ELF-1 (cell line): Measurements from ENCODE around the gene TPPP3.
A peak's percentile ranks its signal among the peaks of the same experiment; 100 is the strongest.
"Not testable (repeated sequence)": the region's sequence is repeated elsewhere in the genome, so short reads cannot be mapped to it uniquely, and the experiment has no call there.

Experiments used
- DNase-seq: peaks from one replicate; pipeline ENCODE4 v3.0.0-alpha.2; 2016; ENCODE audit warnings: low read depth, low spot score

TPPP3 gene

DNA sequence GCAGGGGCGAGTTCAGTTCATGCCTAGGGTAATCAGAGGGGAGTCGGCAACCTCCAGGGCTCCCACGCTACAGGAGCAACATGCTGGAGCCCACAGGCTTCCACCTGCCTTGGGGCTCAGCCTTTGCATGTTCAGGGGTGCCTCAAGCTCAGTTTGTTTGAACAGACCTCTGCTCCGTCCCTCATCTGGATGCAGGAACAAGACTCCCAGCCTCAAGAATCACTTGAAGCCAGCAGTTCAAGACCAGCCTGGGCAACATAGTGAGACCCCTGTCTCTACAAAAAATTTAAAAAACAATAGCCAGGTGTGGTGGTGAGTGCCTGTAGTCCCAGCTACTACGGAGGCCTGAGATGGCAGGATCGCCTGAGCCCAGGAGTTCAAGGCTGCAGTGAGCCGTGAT, 32.7 kb upstream of the TPPP3 start:
- DNase-seq, result no peak

DNA sequence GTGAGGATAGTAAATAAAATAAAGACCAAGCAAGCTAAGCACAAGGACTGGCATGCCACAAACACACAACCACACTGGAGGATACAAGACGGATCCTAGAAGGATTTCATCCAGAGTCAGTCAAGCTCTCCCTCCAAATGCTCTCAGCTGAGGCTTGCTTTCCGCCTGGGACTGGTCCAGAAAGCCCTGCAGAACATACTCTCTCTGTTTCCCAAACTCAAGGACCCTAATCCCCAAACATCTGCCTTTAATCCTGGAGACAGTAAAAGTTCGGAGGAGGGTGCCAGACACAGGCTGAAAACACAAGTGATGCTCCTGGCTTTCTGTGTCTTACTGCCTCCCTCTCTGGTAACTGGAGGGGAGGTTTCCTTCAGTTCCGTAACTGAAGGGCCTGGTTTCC, 32.3 kb upstream of the TPPP3 start:
- DNase-seq, result peak; percentile 23

DNA sequence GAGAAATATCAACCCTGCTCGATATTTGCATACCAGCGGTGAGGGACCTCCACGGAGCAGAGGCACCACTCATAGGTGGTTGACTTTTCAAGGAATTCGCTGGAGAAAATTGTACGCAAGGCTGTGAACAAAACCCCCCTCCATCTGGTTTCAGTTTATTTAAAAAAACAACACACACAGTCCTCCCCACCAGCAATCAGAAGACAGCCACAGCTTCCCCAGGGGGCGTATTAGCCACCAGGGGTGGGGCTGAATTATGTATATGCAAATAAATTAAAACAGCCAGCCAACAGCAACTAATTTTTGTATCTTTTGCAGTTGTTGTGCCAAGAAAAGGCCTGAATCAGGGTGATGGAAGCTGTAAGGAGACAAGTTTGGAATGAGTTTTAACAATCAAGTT, 31.8 kb upstream of the TPPP3 start:
- DNase-seq, result no peak

DNA sequence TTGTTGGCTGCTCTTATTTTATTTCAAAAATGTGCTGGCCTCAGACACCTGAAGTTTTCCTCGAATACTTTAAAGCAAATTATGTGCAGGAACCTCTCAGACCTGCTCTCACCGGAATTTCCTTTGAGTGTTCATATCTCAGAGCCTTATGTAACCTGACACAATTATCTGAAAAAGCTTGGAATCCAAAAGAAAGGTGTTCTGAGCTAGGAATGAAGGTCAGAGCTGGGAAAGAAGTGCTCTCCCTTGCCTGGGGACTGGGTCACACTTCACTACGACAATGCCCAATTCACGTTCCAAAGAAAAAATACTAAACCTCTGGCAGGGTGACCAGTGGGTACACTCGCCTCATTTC, 30.9 kb upstream of the TPPP3 start:
- no peak for DNase-seq

DNA sequence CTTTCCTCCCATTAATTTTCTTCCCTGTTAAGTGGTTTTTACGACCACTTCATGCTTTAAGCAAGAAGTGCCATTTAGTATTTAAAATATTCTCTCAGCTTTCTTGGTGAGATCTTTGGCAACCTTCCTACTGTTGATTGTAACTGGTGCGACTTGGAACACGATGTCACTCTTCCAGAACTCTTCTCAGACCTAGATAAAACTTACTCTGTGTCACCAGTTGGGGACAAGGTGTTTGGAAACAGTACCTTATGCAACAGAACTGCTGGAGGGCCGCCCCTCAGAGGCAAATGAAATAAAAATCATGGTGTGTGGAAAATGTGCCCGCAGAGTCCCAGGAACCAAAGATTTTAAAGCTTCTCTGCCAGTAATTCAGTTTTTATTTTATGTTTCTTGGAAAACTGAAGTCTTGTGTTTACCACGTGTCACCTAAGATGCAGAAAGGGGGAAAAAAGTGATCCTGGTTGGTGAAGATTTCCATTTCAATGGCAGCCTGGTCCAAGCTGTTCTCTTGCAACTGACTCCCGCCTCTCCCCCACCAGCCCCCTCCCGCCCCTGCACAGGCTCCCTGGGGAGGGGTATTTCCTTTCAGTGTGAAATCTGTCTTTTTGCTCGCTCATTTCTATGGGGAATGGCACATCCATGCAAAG, 30.4 kb upstream of the TPPP3 start:
- peak; percentile 27 for DNase-seq

DNA sequence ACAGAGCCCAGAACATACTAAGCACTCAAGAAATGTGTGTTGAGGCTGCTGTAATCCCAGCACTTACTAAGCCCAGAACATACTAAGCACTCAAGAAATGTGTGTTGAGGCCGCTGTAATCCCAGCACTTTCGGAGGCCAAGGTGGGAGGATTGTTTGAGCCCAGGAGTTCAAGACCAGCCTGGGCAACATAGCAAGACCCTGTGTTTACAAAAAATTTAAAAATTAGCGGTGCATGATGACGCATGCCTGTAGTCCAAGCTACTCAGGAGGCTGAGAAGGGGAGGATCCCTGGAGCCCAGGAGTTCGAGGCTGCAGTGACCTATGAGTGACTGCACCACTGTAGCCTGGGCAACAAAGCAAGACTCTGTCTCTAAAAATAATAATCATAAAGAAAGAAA, 29.7 kb upstream of the TPPP3 start:
- no peak for DNase-seq

DNA sequence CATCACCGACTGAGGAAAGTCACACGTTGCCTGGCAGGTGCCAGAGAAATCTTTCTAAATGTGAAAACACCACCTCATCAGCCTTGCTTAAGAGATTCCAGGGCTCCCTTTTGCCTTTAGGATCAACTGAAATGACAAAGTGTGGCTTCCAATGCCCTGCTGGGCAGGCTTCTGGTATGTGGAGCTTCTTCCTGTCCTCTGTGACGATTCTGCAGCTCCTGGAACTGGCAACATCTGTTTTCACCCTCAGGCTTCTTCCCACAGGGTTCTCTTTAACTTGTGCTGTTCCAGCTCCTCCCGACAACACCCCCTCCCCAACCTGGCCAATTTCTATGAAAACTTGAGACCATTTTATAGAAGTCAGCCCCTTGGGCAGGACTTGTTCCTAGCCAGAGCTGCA, 27.7 kb upstream of the TPPP3 start:
- DNase-seq, result peak; percentile 75

DNA sequence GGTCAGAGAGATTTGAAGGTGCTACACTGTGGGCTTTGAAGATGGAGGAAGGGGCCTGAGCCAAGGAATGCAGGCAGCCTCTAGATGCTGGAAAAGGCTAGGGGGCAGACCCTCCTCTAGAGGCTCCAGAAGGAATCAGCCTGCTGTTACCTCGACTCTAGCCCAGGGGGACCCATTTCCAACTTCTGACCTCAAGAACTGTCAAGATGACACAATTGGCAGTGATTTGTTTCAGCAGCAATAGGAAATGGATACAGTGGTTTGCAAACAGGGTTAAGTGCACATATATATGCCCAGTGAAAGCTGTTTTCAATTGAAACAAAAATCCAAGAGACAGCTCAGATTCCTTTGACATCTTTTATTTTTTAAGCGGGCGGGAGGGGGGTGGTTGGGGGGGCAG, 26.6 kb upstream of the TPPP3 start:
- peak; percentile 44 for DNase-seq

DNA sequence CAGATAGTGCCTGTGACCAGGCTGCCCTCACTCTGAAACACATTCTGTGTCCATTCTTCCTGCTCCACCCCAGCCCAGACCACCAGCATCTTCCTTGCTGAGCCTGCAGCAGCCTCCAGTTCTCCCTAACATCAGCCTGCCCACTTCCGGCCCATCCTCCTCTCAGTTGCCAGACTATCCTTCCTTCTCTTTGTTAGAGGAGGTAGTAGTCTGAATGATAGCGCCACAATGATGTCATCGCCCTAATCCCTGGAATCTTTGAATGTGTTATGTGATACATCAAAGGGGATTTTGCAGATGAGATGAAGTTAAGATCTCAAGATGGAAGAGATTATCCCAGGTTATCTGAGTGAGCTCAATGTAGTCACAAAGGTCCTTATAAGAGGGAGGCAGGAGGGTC, 26.2 kb upstream of the TPPP3 start:
- peak; percentile 31 for DNase-seq

DNA sequence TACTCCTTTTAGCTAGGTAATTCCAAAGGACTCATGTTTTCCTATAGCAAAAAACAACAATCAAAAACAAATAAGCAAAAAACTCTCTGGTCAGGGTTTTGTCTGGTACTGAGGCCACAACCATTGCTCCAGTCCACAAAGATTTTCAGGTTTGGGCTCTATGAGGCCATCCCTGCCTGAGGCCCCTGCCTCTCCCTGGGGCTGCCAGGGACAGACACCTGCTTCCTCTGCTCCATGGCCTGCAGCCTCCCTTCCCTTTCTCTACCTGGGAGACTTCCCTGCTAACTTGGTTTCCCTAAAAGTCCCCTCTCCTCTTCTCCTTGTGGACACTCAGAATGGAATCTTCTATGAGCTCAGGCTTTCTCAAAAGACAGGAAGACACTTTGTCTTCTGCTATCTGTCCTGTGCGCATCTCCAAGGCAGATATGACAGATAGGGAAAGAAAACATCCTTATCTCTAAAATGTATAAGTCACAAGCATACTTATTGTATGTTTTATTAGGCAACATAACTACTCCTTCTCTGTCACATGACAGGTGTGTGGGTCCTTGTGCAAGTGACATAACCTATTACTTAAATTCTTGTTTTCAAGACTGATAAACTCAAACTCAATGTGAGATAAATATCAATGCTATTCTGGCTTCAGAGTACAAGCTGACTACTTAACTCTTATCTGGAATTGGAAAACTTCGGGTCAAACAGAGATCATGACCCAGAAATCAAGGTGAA, 24.2 kb upstream of the TPPP3 start:
- no peak for DNase-seq

DNA sequence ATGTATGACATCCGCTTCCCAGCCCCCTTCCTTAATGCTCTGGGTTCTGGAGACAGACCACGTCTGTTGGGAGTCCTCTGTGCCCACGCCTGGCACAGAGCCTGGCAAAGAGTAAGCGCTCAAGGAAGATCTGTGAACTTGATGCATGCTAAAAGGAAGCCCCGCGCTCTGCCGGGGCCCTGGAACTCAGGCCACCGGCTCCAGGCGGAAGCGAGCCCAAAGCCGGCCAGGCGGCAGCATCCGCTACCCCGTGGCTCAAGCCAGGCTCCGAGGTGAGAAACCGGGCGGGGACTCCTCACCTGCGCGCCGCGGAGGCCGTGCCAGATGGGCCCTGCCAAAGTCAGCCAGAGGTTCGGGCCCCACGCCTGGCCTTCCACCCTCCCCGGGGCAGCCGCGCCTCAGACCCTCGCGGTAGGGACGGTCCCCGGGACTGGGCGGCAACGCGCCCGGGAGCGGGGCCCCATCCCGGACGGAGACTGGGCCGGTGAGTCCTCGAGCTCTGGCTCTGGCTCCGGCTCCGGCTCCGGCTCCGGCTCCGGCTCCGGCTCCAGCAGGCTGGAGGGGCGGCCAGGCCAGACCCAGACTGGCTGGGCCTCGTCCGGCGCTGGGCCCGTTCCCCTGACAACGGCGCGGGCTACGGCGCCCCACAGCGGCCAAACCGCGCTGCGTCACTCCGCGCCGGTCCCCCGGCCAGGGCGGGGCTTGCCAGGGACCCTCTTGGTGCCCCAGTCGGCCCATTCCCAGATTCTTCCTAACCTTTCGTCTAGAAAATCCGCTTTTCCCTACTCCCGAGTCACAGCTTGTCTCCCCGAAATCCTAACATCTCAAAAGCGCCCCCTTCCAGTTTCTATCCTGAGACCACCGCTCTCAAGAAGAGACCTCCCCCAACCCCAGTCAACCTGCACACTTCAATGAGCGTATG, 22.8 kb upstream of the TPPP3 start, which contains the start of gene ZDHHC1:
Gene ZDHHC1 (minus strand): TSS at position 606 of the 922 bp plus-strand sequence. CDS start 8,702 bp downstream, outside the sequence.
- peak; percentile 82 for DNase-seq

DNA sequence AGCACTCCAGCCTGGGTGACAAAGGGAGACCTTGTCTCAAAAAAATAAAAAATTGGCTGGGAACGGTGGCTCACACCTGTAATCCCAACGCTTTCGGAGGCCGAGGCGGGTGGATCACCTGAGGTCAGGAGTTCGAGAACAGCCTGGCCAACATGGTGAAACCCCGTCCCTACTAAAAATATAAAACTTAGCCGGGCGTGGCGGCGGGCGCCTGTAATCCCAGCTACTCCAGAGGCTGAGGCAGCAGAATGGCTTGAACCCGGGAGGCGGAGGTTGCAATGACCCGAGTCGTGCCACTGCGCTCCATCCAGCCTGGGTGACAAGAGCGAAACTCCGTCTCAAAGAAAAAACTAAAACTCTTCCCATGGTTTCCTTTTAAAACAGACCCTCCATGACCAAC, 22.1 kb upstream of the TPPP3 start:
- DNase-seq, result not testable (repeated sequence)

DNA sequence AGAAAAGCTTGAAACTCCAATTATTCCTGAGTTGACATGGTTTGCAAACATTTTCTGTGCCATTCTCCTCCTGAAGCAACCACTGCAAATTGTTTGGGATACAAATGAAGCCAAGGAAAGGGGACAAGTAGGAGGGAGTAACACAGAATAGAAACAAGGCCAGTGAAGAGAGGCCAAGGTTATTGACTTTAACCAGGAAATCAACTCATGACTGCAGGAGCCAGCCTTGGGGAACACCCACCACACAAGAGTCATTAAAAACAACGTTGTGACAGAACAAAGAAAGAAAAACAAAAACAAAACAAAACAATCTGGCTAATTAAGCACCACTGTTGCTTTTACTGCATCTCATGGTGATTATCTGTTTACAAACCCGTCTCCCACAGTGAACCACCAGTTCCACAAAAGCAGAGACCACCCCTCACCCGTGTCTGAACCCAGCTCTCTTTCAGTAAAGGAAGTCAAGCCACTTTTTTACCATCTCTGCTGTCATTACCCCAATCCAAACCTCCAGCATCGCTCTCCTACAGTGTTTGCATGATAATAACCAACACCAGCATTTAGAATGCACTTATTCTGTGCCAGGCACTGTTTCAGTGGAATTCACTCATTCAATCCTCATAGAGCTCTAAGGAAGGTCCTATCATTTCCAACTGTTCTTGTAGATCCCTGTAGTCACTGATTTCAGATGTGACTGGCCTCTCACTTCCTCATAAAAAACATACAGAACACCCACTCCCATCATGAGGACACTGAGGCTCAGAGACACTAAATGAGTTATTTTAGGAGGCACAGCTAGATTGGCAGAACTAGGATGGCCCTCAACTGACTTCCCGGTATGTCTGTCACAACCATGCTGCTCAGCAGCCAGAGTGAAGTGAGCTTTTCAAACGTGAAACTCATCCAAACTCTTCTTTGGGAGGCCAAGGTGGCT, 20.9 kb upstream of the TPPP3 start:
- DNase-seq, result no peak

DNA sequence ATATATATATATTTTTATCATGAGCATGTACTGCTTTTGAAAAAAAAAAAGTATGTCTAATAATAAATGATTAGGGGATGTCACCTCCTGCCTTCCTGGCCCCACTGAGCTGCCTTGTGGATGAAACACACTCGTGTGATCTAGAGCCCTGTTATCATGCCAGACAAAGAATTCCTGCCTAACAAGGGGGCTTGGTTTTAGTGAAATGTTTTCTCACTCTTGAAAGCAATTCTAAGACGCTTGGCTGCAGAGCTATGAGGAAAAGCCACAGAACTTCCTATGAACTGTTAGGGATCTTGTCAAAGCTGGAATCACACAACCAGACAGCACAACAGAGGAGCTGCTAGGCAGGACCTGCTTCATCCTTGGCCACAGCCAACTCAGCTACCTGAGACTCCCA, 19.0 kb upstream of the TPPP3 start:
- DNase-seq, result no peak

DNA sequence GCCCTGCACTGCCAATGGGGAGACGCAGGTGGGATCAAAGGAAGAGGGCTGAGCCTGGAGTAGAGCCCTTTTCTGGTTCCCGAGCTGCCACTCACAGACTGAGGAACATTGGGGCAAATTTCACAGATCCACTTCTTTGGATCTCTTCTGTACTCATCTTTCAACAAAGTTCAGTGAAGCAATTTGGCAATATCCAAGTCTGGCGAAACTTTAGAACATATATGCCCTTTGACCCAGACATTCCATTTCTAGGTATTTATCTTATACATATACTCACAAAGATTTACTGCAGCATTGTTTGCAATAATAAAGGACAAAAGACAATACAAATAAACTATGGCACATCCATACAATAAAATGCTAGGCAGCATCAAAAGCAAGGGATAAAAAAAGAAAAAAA, 18.0 kb upstream of the TPPP3 start:
- no peak for DNase-seq

DNA sequence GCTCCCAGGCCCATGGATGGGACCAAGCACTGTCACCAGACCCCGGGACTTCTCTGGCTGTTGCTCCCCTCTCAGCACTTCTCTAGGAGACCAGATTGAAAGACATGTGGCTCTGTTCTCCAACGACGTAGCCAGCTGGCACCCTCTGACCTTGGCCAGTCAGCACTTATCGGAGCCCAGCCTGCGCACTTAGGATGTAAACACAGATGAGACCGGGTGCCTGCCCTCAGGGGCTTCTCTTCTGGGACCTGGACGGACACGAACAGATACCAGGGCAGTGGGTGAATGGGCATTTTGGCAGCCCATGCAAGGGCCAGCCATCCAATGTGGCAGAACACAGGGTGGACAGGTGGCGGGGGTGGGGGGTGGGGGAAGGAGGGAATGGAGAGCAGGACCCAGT, 16.3 kb upstream of the TPPP3 start:
- DNase-seq, result no peak

DNA sequence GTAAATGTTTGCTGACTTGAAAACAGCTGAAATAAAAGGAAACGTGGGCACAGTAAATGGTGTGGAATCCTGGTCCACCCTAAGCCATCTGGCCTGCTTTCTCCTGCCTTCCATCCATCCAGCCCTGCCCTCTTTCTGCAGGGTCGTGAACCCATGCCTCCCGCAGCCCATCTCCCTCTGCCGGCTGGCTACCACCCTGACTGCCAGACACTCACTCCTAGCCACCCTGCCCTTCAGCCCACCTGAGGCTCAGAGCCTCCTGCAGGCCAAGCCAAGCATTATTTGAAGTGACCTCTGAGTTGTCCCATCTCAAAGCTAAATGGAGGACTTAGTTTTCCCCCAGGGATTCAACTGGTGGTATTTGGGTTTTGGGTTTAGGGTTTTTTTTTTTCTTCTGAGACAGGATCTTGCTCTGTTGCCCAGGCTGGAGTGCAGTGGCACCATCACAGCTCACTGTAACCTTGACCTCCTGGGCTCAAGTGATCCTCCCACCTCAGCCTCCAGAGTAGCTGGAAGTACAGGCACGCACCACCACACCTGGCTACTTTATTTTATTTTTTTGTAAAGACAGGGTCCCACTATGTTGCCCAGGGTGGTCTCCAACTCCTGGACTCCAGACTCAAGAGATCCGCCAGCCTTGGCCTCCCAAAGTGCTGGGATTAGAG, 14.6 kb upstream of the TPPP3 start:
- DNase-seq, result no peak

DNA sequence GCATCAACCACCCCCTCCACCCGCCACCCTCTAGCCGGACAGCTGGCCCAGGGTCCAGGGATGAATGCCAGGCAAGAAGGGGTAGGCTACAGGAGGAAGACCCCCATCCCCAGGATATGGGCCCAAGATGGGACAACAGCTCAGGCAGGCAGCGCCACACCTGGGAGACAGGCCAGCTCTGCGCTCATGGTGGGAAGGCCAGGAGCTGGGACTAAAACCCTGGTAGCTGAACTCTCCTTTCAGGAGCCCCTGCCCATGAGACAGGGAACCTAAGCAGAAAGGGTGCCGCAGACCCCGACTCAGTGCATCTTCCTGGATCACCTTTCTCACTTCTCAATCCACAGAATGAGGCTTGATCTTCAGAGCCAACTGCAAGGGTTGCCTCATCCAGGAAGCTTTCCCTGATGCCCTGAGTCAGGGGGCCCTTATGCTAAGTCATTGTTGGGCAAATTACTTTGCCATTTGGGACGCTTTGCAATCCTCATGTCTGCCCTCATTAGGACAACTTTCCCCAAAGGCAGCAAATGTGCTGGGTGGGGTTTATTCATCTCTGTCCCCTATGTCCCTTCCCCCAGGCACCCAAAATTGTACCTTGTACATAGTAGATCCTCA, 14.0 kb upstream of the TPPP3 start:
- no peak for DNase-seq

DNA sequence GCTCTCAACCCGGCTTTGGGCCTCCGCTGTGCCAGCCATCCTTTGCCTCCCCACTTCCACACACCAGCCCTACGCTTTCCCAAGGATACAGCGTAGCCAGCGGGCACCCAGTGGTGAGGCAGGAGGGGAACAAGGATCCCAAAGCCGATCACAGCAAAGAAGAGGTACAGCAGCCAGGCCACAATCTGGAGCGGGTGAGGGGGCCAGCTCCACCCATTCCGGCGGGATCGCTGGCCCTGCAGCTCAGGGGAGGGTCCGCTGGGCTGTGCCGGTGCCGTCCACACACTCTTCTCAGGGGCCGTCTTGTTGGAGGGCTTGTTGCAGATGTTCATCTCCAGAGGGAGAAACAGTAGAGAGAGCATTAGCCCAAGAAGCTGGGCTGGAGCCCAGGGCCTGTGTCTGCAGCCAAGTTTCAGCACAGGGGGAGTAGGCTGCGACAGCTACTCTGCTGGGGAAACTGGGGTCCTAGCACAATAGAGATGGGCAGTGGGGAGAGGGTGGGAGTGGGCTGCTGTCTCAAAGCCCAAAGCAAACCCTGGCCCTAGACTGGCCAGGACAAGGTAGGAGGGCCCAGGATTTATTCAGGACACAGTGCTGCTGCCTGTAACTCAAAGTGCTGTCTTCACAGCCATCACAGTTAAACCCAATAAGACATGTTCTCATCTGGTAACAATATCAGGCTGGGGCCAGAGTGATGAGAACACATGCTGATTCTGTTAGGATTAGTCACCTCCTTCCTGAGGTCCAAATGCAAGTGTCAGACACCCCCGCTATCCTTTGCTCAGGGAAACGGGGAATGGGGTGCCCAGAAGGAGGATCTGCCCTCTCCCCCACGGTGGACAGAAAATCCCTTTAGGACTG, 13.0 kb upstream of the TPPP3 start:
- no peak for DNase-seq
